ENCODE measurements around the gene CHCHD3. TPM values are rescaled to one million over a fixed set of nuclear protein-coding genes. Genes with fewer than 3 reads are reported as not detected.

CHCHD3 gene
- total and polyA plus RNA-seq, 9 of the 15 experiments (the other 6 are each of a cell fraction or from before 2014, with no cell fraction given): 66.2 to 279 (median 204) TPM

GRCh38 chr7:133115596-133115995 is 33.7 kb upstream of the CHCHD3 start:
- H3K27me3 ChIP-seq (ENCODE audit: control insufficient read depth in 2 of 2, insufficient read depth in 2 of 2, low read length in 2 of 2): peaks cover 38 to 40% of the 10 kb centered on the region in 2 experiments
- no peak overlapping the region for H2AFZ ChIP-seq (ENCODE audit: low read depth, low read length)
- no peak overlapping the region for H3K27ac ChIP-seq (ENCODE audit: extremely low read depth, low read depth, low read length)
- TF ChIP-seq IRF1 (CRISPR knock-in tag; IDR thresholded peaks at IDR 0.05; ENCODE audit: borderline replicate concordance): no peak
- no peak for TF ChIP-seq CREM (IDR thresholded peaks at IDR 0.05; ENCODE audit: low read depth)
- no peak for TF ChIP-seq SRSF7 (optimal IDR thresholded peaks at IDR 0.05; ENCODE audit: low read depth, low read length)
- no peak for TF ChIP-seq SMARCB1 (IDR thresholded peaks at IDR 0.05; ENCODE audit: insufficient read length, low read depth)
- TF ChIP-seq ZNF280A (IDR thresholded peaks at IDR 0.05; ENCODE audit: low read depth, partially characterized antibody): no peak
- TF ChIP-seq SMC3 (conservative IDR thresholded peaks at IDR 0.05; ENCODE audit: insufficient read depth, low read depth, low read length): no peak
- no peak for TF ChIP-seq DACH1 (IDR thresholded peaks at IDR 0.05; ENCODE audit: partially characterized antibody)
- TF ChIP-seq ERF (CRISPR knock-in tag; IDR thresholded peaks at IDR 0.05): no peak
- no peak for TF ChIP-seq RBM17 (IDR thresholded peaks at IDR 0.05; ENCODE audit: borderline replicate concordance, low read depth, low read length)
- no peak for TF ChIP-seq NEUROD1 (IDR thresholded peaks at IDR 0.05; ENCODE audit: borderline replicate concordance, low read depth, low read length, partially characterized antibody)
- no peak for TF ChIP-seq TFAP4 (CRISPR knock-in tag; IDR thresholded peaks at IDR 0.05; ENCODE audit: borderline replicate concordance)
- no peak for TF ChIP-seq KDM1A (IDR thresholded peaks at IDR 0.05)
- no peak for TF ChIP-seq ZNF224 (CRISPR knock-in tag; IDR thresholded peaks at IDR 0.05)
- no peak for TF ChIP-seq TSHZ1 (CRISPR knock-in tag; IDR thresholded peaks at IDR 0.05)
- TF ChIP-seq EP400 (IDR thresholded peaks at IDR 0.05): no peak
- no peak for TF ChIP-seq ZNF444 (CRISPR knock-in tag; IDR thresholded peaks at IDR 0.05)
- no peaks in the 10 kb centered on the region for H3K4me1 ChIP-seq (replicated peaks in 1 of 2; ENCODE audit: control insufficient read depth in 2 of 2, insufficient read depth in 2 of 2, low read length in 2 of 2)
- in situ Hi-C loops (cut with MboI) (no loop called here), intact Hi-C loops (cut with micrococcal nuclease) (no loop called here)
- no TSS peak for BruUV-seq (replicated peaks)
- no peak overlapping the region for H3K4me2 ChIP-seq (ENCODE audit: insufficient read depth, low read length)
- no peaks in the 10 kb centered on the region for H4K20me1 ChIP-seq (replicated peaks; ENCODE audit: control insufficient read depth, insufficient read depth, low read length)
- no peaks in the 10 kb centered on the region for H3K9me3 ChIP-seq (replicated peaks; ENCODE audit: control insufficient read depth, insufficient read depth, low read depth, low read length)
- H3K9me1 ChIP-seq (ENCODE audit: control insufficient read depth, insufficient read depth, low read length): peaks cover 3% of the 10 kb centered on the region
- ATAC-seq (no peak), DNase-seq (ENCODE audit: extremely low read depth in 1 of 4, low spot score in 3 of 4) (no peak), FAIRE-seq (no peak)
- WGBS (ENCODE audit: insufficient coverage, low coverage, missing lambda C conversion rate): 0% methylated on average over 3 of the region's 3 CpGs
- no peaks in the 10 kb centered on the region for H3K36me3 ChIP-seq (ENCODE audit: control insufficient read depth, insufficient read depth, low read length)
- H3K79me2 ChIP-seq (ENCODE audit: control insufficient read depth, insufficient read depth, low read length): no peaks in the 10 kb centered on the region
- no peak overlapping the region for H3K9ac ChIP-seq (ENCODE audit: insufficient read depth in 1 of 2, low read depth in 2 of 2, low read length in 2 of 2)
- H3K4me3 ChIP-seq: no peak overlapping the region
- ChIA-PET CTCF (ENCODE audit: low intra/inter-chr PET ratio) (no interaction called here), POLR2A (interaction anchor here (0.9 to 1.6 kb wide), 4 partner anchors 10 to 14 kb away, joined by 3 to 9 read pairs (median 3); no protein-coding TSS in a partner anchor)

Data from K562 (cell line).